RWPE2 (cell line): ENCODE data around the gene BRD8.
"Not testable (repeated sequence)": the region's sequence is repeated elsewhere in the genome, so short reads cannot be mapped to it uniquely, and the experiment has no call there.

ENCODE experiments used
- ATAC-seq: fragments of 200-7000 bp; cut with Tn5 transposase; 3 replicates; pipeline ENCODE4 v1.9.1; 2021; ENCODE audit warnings: low read depth
- DNase-seq: peaks from one replicate; pipeline ENCODE4 v3.0.0-alpha.2; 2020; ENCODE audit warnings: low spot score
- H3K27ac ChIP-seq: fragments of 450-650 bp; 2 replicates; pipeline ENCODE4 v1.5.1; 2017; ENCODE audit warnings: mild to moderate bottlenecking; ENCODE audit not compliant: poor library complexity, severe bottlenecking
- H3K27me3 ChIP-seq: fragments of 250-450 bp; sonication (Bioruptor Pico); 2 replicates; pipeline ENCODE4 v1.5.1; 2021; ENCODE audit warnings: mild to moderate bottlenecking, moderate library complexity; ENCODE audit not compliant: insufficient read depth, poor library complexity, severe bottlenecking
- H3K36me3 ChIP-seq: fragments of 250-450 bp; sonication (Bioruptor Pico); 2 replicates; pipeline ENCODE4 v1.5.1; 2020; ENCODE audit warnings: low read depth, mild to moderate bottlenecking, moderate library complexity
- H3K4me1 ChIP-seq: fragments of 250-450 bp; sonication (Bioruptor Pico); 2 replicates; pipeline ENCODE4 v1.5.1; 2021; ENCODE audit warnings: mild to moderate bottlenecking, moderate library complexity; ENCODE audit not compliant: insufficient read depth, poor library complexity, severe bottlenecking
- H3K4me3 ChIP-seq: fragments of 250-450 bp; sonication (Bioruptor Pico); 2 replicates; pipeline ENCODE4 v1.5.1; 2021; ENCODE audit warnings: mild to moderate bottlenecking, moderate library complexity; ENCODE audit not compliant: severe bottlenecking
- H3K9me3 ChIP-seq: fragments of 250-450 bp; sonication (Bioruptor Pico); 2 replicates; pipeline ENCODE4 v1.5.1; 2021; ENCODE audit warnings: mild to moderate bottlenecking, moderate library complexity; ENCODE audit not compliant: severe bottlenecking
- CTCF ChIP-seq: fragments of 450-650 bp; IDR thresholded peaks from one replicate; pipeline ENCODE4 v1.5.1; 2017; ENCODE audit warnings: mild to moderate bottlenecking, moderate library complexity; ENCODE audit not compliant: poor library complexity, severe bottlenecking

The BRD8 gene

DNA sequence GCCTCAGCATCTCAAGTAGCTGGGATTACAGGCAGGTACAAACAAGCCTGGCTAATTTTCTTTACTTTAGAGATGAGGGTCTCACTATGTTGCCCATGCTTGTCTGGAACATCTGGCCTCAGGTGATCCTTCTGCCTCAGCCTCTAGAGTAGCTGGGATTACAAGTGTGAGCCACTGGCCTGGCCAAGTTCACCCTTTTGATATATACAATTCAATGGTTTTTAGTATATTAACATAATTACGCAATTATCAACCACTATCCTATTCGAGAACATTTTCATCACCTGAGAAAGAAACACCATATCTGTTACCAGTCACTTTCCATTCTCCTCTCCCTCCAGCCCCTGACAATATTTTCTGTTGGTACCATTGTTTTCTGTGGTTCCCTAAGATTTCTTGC lies 38.4 kb upstream of the BRD8 start:
- Histone ChIP-seq H3K9me3 (no peaks in the 10 kb centered on the region), H3K36me3 (peaks cover 10% of the 10 kb centered on the region), H3K4me3 (no peak overlapping the region), H3K27me3 (no peaks in the 10 kb centered on the region), H3K27ac (no peak overlapping the region), H3K4me1 (peaks cover 10% of the 10 kb centered on the region)
- TF ChIP-seq CTCF: no peak
- DNase-seq: no peak
- no peak for ATAC-seq

DNA sequence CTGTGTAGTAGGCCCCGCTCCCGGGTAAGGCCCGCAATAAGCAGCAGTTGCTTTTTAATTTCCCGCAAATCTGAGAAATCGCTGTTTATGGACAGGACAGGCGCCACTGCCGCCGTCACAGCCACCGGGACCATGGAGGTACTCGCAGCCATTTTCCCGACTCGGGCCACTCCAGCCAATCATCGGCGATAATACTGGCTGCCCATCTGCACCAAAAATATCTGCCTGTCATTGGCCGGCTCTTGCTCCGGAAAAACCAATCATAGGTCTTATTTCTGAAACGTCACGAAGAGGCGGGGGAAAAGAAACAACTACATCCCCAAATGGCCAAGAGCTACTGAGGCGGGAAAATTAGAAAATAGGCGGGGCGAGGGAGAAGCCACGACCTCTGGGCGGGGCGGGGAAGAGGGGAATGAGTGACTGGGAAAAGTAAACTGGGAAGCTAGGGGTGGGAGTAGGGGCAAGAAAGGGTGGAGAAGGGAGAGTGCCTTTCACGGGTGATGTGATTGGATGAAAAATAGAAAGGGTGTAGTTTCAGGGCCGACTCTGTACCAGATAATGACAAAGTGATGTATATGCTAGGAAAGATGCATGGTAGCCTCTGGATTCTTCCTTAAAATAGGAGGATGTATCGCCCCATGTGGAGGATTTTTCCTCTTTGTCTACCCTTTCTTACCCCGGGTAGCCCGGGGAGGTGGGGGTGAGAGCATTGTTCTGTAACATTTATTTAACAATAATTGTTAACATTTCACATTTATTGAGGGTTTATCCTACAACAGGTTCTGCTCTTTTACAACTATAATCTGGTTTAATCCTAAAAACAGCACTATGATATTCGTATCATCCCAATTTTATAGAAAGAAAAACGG lies 35.0 kb upstream of the BRD8 start, which contains the start of gene CDC23:
Gene CDC23, minus strand, starts transcription at position 163 of the 869 bp plus-strand sequence. Its CDS starts 11 bp downstream, at position 152.
- Histone ChIP-seq H3K4me1 (peaks cover 12% of the 10 kb centered on the region), H3K9me3 (no peaks in the 10 kb centered on the region), H3K27ac (no peak within 1 kb of the TSS), H3K27me3 (no peaks in the 10 kb centered on the region), H3K36me3 (peaks cover 40% of the 10 kb centered on the region), H3K4me3 (peak within 1 kb of the TSS; percentile 86)
- ATAC-seq: peak; percentile 95
- DNase-seq: peak; percentile 95
- no peak for TF ChIP-seq CTCF

DNA sequence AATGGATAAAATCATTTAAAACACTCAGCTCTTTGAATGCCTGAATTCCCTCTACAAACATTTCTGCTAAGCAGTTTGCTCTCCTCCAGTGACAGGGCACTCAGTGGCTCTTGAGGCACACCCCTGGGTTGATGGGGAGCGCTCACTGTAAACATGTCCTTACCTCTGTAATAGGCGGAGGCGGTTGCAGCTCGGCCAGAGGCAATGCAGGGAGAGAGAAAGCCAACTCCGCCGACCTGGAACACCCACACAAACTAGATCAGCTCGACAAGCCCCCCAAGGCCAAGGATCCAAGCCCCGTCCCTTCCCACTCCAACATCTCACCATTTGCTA lies 34.4 kb upstream of the BRD8 start:
- ATAC-seq: peak; percentile 13
- Histone ChIP-seq H3K4me3 (peak overlapping the region; percentile 86), H3K4me1 (peaks cover 12% of the 10 kb centered on the region), H3K27me3 (no peaks in the 10 kb centered on the region), H3K9me3 (no peaks in the 10 kb centered on the region), H3K27ac (no peak overlapping the region), H3K36me3 (peaks cover 44% of the 10 kb centered on the region)
- no peak for TF ChIP-seq CTCF
- no peak for DNase-seq

DNA sequence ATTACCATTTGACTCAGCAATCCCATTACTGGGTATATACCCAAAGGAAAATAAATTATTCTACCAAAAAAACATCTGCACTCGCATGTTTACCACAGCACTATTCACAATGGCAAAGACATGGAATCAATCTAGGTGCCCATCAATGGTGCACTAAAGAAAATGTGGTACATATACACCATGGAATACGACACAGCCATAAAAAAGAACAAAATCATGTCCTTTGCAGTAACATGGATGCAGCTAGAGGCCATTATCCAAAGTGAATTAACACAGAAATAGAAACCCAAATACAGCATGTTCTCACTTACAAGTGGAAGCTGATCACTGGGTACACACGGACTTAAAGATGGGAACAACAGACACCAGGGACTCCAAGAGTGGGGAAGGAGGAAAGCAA lies 32.6 kb upstream of the BRD8 start:
- H3K27ac ChIP-seq: no peak overlapping the region
- H3K4me3 ChIP-seq: no peak overlapping the region
- no peak for TF ChIP-seq CTCF
- no peaks in the 10 kb centered on the region for H3K27me3 ChIP-seq
- peaks cover 12% of the 10 kb centered on the region for H3K4me1 ChIP-seq
- ATAC-seq: no peak
- DNase-seq: no peak
- no peaks in the 10 kb centered on the region for H3K9me3 ChIP-seq
- peaks cover 61% of the 10 kb centered on the region for H3K36me3 ChIP-seq

- H3K4me1 ChIP-seq, ATAC-seq, H3K27ac ChIP-seq, H3K27me3 ChIP-seq, H3K9me3 ChIP-seq, DNase-seq, H3K4me3 ChIP-seq: not testable (repeated sequence)
- peaks cover 80% of the 10 kb centered on the region for H3K36me3 ChIP-seq
Observed at GRCh38 chr5:138193859-138194258, 15.4 kb upstream of the BRD8 start.
